Subcutaneous adipose tissue (tissue), 4 donors: Measurements from ENCODE around the gene CLSTN1. TPM values are rescaled to one million over a fixed set of nuclear protein-coding genes. Genes with fewer than 3 reads are reported as not detected.

Experiments used
- CTCF ChIP-seq: fragments of 450-650 bp; IDR thresholded peaks from one replicate; pipeline ENCODE4 v1.5.1; 2016; ENCODE audit warnings: low read depth, mild to moderate bottlenecking, control low read depth, antibody characterized with exemption, moderate library complexity
- total RNA-seq, 4 donors: library from RNA; depleted of rRNA; stranded (reverse); fragments of >200 nt; gene quantifications; one replicate each; pipeline ENCODE4 v1.1.0, GENCODE V29; 2016

Gene CLSTN1
- total RNA-seq, 4 donors from 2014 or later, result 17.9 to 29.7 (median 24.9) TPM

GRCh38 chr1:9836632-9836960, 12.8 kb upstream of the CLSTN1 start:
- no peak for TF ChIP-seq CTCF

- TF ChIP-seq CTCF, result no peak
These were observed 12.2 kb upstream of the CLSTN1 start for GRCh38 chr1:9835758-9836631.

GRCh38 chr1:9835404-9835757, 11.6 kb upstream of the CLSTN1 start:
- TF ChIP-seq CTCF, result no peak

- no peak for TF ChIP-seq CTCF
These were observed 9.9 kb upstream of the CLSTN1 start for GRCh38 chr1:9833632-9834031.

- no peak for TF ChIP-seq CTCF
These were observed 3.9 kb upstream of the CLSTN1 start for GRCh38 chr1:9827558-9828185.

GRCh38 chr1:9826616-9827015, 2.9 kb upstream of the CLSTN1 start:
- no peak for TF ChIP-seq CTCF

- no peak for TF ChIP-seq CTCF
These were observed 2.3 kb upstream of the CLSTN1 start for GRCh38 chr1:9826087-9826486.
